GM23338 (cell line): ENCODE data around the gene ARHGEF10L. TPM values are rescaled to one million over a fixed set of nuclear protein-coding genes. Genes with fewer than 3 reads are reported as not detected.

Source experiments
- ATAC-seq: fragments of 200-7000 bp; cut with Tn5 transposase; 3 replicates; pipeline ENCODE4 v1.9.1; 2020
- DNase-seq: peaks from one replicate; pipeline ENCODE4 v3.0.0-alpha.2; 2015; ENCODE audit warnings: low spot score
- H2AFZ ChIP-seq: fragments of 200-600 bp; sonication (generic); 2 replicates; pipeline ENCODE4 v1.8.0; 2016; ENCODE audit warnings: antibody characterized with exemption, mild to moderate bottlenecking, moderate library complexity
- H3F3A ChIP-seq: fragments of 200-600 bp; sonication (generic); replicated peaks from 2 replicates; pipeline ENCODE4 v1.8.0; 2017; ENCODE audit warnings: antibody characterized with exemption, mixed run types, low read depth
- H3K27ac ChIP-seq: fragments of 200-600 bp; sonication (generic); 2 replicates; pipeline ENCODE4 v1.6.1; 2016; ENCODE audit warnings: low read depth
- H3K27me3 ChIP-seq: fragments of 200-600 bp; sonication (generic); 2 replicates; pipeline ENCODE4 v1.8.0; 2016; ENCODE audit warnings: mild to moderate bottlenecking, mixed run types, moderate library complexity; ENCODE audit not compliant: insufficient read depth
- H3K36me3 ChIP-seq: fragments of 200-600 bp; sonication (generic); 2 replicates; pipeline ENCODE4 v1.8.0; 2016; ENCODE audit warnings: mild to moderate bottlenecking; ENCODE audit not compliant: insufficient read depth
- H3K4me1 ChIP-seq: fragments of 200-600 bp; sonication (generic); 2 replicates; pipeline ENCODE4 v1.8.0; 2016; ENCODE audit warnings: mild to moderate bottlenecking, moderate library complexity; ENCODE audit not compliant: insufficient read depth
- H3K4me2 ChIP-seq: fragments of 200-600 bp; sonication (generic); 2 replicates; pipeline ENCODE4 v1.7.1; 2017; ENCODE audit warnings: mixed run types
- H3K4me3 ChIP-seq: fragments of 200-600 bp; sonication (generic); 2 replicates; pipeline ENCODE4 v1.6.1; 2016; ENCODE audit warnings: mixed run types
- H3K79me2 ChIP-seq: fragments of 200-600 bp; sonication (generic); replicated peaks from 2 replicates; pipeline ENCODE4 v1.8.0; 2017; ENCODE audit warnings: mild to moderate bottlenecking; ENCODE audit not compliant: insufficient read depth
- H3K9me2 ChIP-seq: fragments of 200-600 bp; sonication (generic); 2 replicates; pipeline ENCODE4 v1.8.0; 2017; ENCODE audit not compliant: insufficient read depth
- H4K20me1 ChIP-seq: fragments of 200-600 bp; sonication (generic); replicated peaks from 2 replicates; pipeline ENCODE4 v1.8.0; 2017; ENCODE audit warnings: mild to moderate bottlenecking; ENCODE audit not compliant: insufficient read depth
- H3K27ac Mint-ChIP-seq: 2 replicates; pipeline ENCODE4 v1.8.0; 2020; ENCODE audit warnings: inconsistent platforms, mild to moderate bottlenecking, moderate library complexity, mixed read lengths
- H3K27me3 Mint-ChIP-seq: 3 replicates; pipeline ENCODE4 v1.8.0; 2022; ENCODE audit warnings: low read depth, mild to moderate bottlenecking, moderate library complexity, mixed read lengths, inconsistent platforms; ENCODE audit not compliant: insufficient read depth, poor library complexity
- H3K36me3 Mint-ChIP-seq: 3 replicates; pipeline ENCODE4 v1.8.0; 2021; ENCODE audit warnings: low read depth, mild to moderate bottlenecking, inconsistent platforms, moderate library complexity, mixed read lengths
- H3K4me1 Mint-ChIP-seq: 3 replicates; pipeline ENCODE4 v1.8.0; 2020; ENCODE audit warnings: mild to moderate bottlenecking, inconsistent platforms, mixed read lengths
- H3K4me3 Mint-ChIP-seq: 3 replicates; pipeline ENCODE4 v1.8.0; 2021; ENCODE audit warnings: moderate library complexity, mild to moderate bottlenecking, inconsistent platforms, mixed read lengths
- H3K9me3 Mint-ChIP-seq: 3 replicates; pipeline ENCODE4 v1.8.0; 2020; ENCODE audit warnings: moderate library complexity, mild to moderate bottlenecking, inconsistent platforms, mixed read lengths
- CTCF ChIP-seq, 2 experiments: fragments of 200-600 bp in 1 of 2; sonication (generic) in 1 of 2; conservative IDR thresholded peaks; 2 replicates each; pipeline versions ENCODE4 v1.5.1 to v1.6.1; 2016 to 2017; ENCODE audit warnings: antibody characterized with exemption in 2 of 2, low read depth in 2 of 2, mild to moderate bottlenecking in 2 of 2, moderate library complexity in 1 of 2
- ETS1 ChIP-seq: IDR thresholded peaks from 2 replicates; pipeline ENCODE4 v1.6.1; 2016; ENCODE audit warnings: antibody characterized with exemption
- ZNF114 ChIP-seq: fragments of 250-450 bp; sonication (Bioruptor Pico); IDR thresholded peaks from 2 replicates; pipeline ENCODE4 v1.5.0; 2020; ENCODE audit warnings: mild to moderate bottlenecking, moderate library complexity
- ZNF331 ChIP-seq: fragments of 250-450 bp; sonication (Bioruptor Pico); IDR thresholded peaks from 2 replicates; pipeline ENCODE4 v1.5.0; 2020; ENCODE audit warnings: low read depth, mild to moderate bottlenecking, moderate library complexity
- ZNF462 ChIP-seq: fragments of 250-450 bp; sonication (Bioruptor Pico); IDR thresholded peaks from 2 replicates; pipeline ENCODE4 v1.5.0; 2020; ENCODE audit warnings: mild to moderate bottlenecking, moderate library complexity
- polyA plus RNA-seq: library from polyadenylated mRNA; unstranded; fragments of >200 nt; fragmentation: Nextera tagmentation; extraction: Ambion mirVana; gene quantifications from 2 replicates; pipeline ENCODE4 v1.2.1, GENCODE V29; 2016
- total RNA-seq: library from RNA; depleted of rRNA; stranded (reverse); fragments of >200 nt; shearing (Covaris generic); gene quantifications from 2 replicates; pipeline ENCODE4 v1.2.3, GENCODE V29; 2014

Gene ARHGEF10L
- total and polyA plus RNA-seq, 2 experiments from 2014 or later, result 12.1 to 46.8 TPM

- no peaks in the 10 kb centered on the region for H3K27me3 ChIP-seq
- DNase-seq (no peak), ATAC-seq (no peak)
- H3K4me1 ChIP-seq, result no peaks in the 10 kb centered on the region
- no peaks in the 10 kb centered on the region for H3K36me3 ChIP-seq
- no peak overlapping the region for H3K27ac Mint-ChIP-seq
- no peaks in the 10 kb centered on the region for H3F3A ChIP-seq
- TF ChIP-seq ZNF462 (CRISPR knock-in tag) (no peak), CTCF (conservative IDR thresholded peaks at IDR 0.05; ENCODE audit: low read depth in 2 of 2) (no peak), ZNF114 (CRISPR knock-in tag) (no peak)
- no peaks in the 10 kb centered on the region for H3K9me2 ChIP-seq
- peaks cover 6% of the 10 kb centered on the region for H3K27me3 Mint-ChIP-seq
- H3K4me3 Mint-ChIP-seq, result no peak overlapping the region
- no peak overlapping the region for H3K27ac ChIP-seq
- H3K4me1 Mint-ChIP-seq, result peaks cover 3% of the 10 kb centered on the region; the same call in 1 of the 3 replicates
- peaks cover 25% of the 10 kb centered on the region for H3K36me3 Mint-ChIP-seq
- no peaks in the 10 kb centered on the region for H3K79me2 ChIP-seq
- H3K9me3 Mint-ChIP-seq, result no peaks in the 10 kb centered on the region
- H3K4me2 ChIP-seq, result no peak overlapping the region
- no peak overlapping the region for H2AFZ ChIP-seq
- H4K20me1 ChIP-seq, result no peaks in the 10 kb centered on the region
- no peak overlapping the region for H3K4me3 ChIP-seq
These were observed 81.0 kb downstream of the ARHGEF10L start for GRCh38 chr1:17620448-17620847.

- Histone ChIP-seq H3K27me3 (no peaks in the 10 kb centered on the region), H3K4me1 (no peaks in the 10 kb centered on the region), H2AFZ (no peak overlapping the region), H3K4me2 (no peak overlapping the region), H3K4me3 (no peak overlapping the region), H3K27ac (no peak overlapping the region), H4K20me1 (no peaks in the 10 kb centered on the region), H3K79me2 (no peaks in the 10 kb centered on the region), H3F3A (no peaks in the 10 kb centered on the region), H3K9me2 (no peaks in the 10 kb centered on the region), H3K36me3 (no peaks in the 10 kb centered on the region)
- peaks cover 3% of the 10 kb centered on the region; the same call in 1 of the 3 replicates for H3K4me1 Mint-ChIP-seq
- ATAC-seq (no peak), DNase-seq (no peak)
- H3K27ac Mint-ChIP-seq, result no peak overlapping the region
- H3K27me3 Mint-ChIP-seq, result peaks cover 6% of the 10 kb centered on the region
- TF ChIP-seq ETS1 (no peak), ZNF331 (CRISPR knock-in tag) (no peak)
- no peaks in the 10 kb centered on the region for H3K9me3 Mint-ChIP-seq
- H3K36me3 Mint-ChIP-seq, result peaks cover 24% of the 10 kb centered on the region
- H3K4me3 Mint-ChIP-seq, result no peak overlapping the region
These were observed 82.2 kb downstream of the ARHGEF10L start for GRCh38 chr1:17621691-17622090.
